Keratinocyte (primary cell): ENCODE data around the gene GNB4.

Source experiments
- CTCF ChIP-seq, 3 experiments: IDR thresholded peaks in 1 of 3; conservative IDR thresholded peaks in 1 of 3; optimal IDR thresholded peaks in 1 of 3; 2 replicates in 2 of 3; 3 replicates in 1 of 3; pipeline versions ENCODE3 to v1.5.1; 2011; ENCODE audit warnings: low read length in 3 of 3, mild to moderate bottlenecking in 3 of 3, moderate library complexity in 2 of 3, control low read depth in 1 of 3, inconsistent platforms in 1 of 3; ENCODE audit not compliant: insufficient read depth in 2 of 3; ENCODE audit errors: extremely low read depth in 1 of 3
- EZH2 ChIP-seq: IDR thresholded peaks from one replicate; pipeline ENCODE4 v1.6.1; 2012; ENCODE audit warnings: inconsistent platforms, mild to moderate bottlenecking, low read length, moderate library complexity

GRCh38 chr3:179451265-179452175 lies at the start of gene GNB4:
- TF ChIP-seq CTCF (optimal IDR thresholded peaks at IDR 0.05 in 1 of 3, IDR thresholded peaks at IDR 0.05 in 1 of 3, conservative IDR thresholded peaks at IDR 0.05 in 1 of 3; ENCODE audit: extremely low read depth in 1 of 3, insufficient read depth in 2 of 3, low read length in 3 of 3) (no peak), EZH2 (no peak)
